8988T (cell line): ENCODE results near the gene GLI1.
"Not testable (repeated sequence)": the region's sequence is repeated elsewhere in the genome, so short reads cannot be mapped to it uniquely, and the experiment has no call there.

Experiments used
- DNase-seq: peaks from one replicate; pipeline ENCODE4 v3.0.0; 2011

GLI1 gene

DNA sequence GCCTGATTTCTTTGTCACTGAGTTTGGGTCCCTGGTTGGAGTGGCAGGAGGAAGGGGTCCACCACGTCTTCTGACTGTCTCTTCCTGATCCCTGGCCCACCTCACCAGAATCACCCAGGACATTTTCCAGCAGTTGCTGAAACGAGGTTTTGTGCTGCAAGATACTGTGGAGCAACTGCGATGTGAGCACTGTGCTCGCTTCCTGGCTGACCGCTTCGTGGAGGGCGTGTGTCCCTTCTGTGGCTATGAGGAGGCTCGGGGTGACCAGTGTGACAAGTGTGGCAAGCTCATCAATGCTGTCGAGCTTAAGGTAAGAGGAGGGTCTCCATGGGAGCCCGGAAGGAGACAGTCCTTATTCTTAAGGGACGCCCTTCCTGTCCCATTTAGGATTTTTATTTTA is 40.6 kb downstream of the GLI1 start:
- no peak for DNase-seq

DNA sequence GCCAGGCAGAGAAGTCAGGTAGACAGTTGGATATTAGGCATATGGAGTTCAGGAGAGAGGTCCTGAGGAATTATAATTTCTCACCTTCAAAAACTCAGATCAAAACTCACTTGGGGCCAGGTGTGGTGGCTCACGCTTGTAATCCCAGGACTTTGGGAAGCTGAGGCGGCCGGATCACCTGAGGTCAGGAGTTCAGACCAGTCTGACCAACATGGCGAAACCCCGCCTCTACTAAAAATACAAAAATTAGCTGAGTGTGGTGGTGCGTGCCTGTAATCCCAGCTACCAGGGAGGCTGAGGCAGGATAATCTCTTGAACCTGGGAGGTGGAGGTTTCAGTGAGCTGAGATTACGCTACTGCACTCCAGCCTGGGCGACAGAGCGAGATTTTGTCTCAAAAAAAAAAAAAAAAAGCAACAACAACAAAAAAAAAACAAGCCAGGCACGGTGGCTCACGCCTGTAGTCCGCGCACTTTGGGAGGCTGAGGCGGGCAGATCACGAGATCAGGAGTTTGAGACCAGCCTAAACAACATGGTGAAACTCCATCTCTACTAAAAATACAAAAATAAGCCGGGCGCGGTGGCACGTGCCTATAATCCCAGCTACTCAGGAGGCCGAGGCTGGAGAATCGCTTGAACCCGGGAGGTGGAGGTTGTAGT is 42.9 kb downstream of the GLI1 start:
- not testable (repeated sequence) for DNase-seq

DNA sequence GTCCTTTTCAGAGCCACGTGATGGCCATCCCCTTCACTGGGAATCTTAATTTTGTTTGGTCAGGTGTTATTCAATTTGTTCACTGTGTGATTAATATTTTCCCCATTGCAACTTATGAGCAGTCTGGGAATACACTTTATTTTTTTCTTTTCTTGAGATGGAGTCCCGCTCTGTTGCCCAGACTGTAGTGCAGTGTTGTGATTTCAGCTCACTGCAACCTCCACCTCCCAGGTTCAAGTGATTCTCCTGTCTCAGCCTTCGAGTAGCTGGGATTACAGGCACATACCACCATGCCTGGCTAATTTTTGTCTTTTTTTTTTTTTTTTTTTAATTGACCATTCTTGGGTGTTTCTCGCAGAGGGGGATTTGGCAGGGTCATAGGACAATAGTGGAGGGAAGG is 47.0 kb downstream of the GLI1 start:
- not testable (repeated sequence) for DNase-seq

DNA sequence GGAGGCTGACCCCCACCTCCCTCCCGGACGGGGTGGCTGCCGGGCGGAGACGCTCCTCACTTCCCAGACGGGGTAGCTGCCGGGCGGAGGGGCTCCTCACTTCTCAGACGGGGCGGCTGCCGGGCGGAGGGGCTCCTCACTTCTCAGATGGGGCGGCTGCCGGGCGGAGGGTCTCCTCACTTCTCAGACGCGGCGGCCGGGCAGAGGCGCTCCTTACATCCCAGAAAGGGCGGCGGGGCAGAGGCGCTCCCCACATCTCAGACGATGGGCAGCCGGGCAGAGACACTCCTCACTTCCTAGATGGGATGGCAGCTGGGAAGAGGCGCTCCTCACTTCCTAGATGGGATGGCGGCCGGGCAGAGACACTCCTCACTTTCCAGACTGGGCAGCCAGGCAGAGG is 48.2 kb downstream of the GLI1 start:
- not testable (repeated sequence) for DNase-seq

DNA sequence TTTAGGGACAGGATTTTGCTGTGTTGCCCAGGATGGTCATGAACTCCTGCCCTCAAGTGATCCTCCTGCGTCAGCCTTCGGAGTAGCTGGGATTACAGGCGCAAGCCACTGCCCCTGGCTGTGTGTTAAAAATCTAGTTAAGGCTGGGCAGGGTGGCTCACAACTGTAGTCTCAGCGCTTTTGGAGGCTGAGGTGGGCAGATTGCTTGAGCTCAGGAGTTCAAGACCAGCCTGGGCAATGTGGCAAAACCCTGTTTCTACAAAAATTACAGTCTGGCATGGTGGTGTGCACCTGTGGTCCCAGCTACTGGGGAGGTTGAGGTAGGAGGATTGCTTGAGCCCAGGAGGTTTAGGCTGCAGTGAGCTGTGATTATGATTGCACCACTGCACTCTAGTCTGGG is 51.6 kb downstream of the GLI1 start:
- no peak for DNase-seq

DNA sequence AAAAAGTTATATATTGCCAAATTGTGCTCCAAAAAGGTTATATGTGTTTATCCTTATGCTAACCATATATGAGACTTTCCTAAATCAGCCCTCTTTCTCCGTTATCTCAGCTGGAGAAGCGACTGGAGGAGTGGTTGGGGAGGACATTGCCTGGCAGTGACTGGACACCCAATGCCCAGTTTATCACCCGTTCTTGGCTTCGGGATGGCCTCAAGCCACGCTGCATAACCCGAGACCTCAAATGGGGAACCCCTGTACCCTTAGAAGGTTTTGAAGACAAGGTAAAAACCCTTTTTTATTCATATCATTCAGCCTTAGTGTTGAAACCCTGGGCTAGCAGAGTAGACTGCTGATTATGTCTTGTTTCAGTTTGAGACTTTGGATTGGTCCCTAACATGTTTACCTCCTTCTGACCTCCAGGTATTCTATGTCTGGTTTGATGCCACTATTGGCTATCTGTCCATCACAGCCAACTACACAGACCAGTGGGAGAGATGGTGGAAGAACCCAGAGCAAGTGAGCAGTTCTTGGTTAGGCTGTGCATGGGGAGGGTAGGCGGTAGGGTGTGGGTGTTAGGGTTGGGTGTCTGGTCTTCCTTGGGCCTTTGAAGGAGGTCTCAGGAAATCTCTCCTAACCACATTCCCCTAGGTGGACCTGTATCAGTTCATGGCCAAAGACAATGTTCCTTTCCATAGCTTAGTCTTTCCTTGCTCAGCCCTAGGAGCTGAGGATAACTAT is 52.2 kb downstream of the GLI1 start:
- DNase-seq = no peak

DNA sequence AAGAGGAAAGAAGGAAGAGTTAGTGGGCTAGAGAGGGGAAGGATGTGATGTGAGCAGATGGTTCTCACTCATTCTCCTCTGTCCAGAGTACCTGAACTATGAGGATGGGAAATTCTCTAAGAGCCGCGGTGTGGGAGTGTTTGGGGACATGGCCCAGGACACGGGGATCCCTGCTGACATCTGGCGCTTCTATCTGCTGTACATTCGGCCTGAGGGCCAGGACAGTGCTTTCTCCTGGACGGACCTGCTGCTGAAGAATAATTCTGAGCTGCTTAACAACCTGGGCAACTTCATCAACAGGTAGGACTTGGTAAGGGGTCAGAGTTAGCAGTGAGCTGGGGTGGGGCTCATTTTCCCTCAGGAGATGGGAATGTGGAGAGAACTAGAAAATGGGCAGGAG is 53.1 kb downstream of the GLI1 start:
- no peak for DNase-seq

DNA sequence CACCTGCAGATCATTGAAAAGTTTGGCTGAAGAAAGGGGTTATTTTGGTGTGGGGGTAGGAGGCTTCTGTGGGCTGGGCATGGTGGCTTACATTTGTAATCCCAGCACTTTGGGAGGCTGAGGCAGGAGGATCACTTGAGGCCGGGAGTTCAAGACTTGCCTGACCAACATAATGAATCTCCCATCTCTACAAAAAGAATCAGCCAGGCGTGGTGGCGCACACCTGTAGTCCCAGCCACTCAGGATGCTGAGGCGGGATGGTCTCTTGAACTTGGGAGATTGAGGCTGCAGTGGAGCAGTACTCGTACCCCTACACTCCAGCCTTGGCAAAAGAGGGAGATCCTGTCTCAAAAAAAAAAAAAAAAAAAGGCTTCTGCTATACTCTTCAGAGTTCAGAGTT is 53.7 kb downstream of the GLI1 start:
- no peak for DNase-seq

DNA sequence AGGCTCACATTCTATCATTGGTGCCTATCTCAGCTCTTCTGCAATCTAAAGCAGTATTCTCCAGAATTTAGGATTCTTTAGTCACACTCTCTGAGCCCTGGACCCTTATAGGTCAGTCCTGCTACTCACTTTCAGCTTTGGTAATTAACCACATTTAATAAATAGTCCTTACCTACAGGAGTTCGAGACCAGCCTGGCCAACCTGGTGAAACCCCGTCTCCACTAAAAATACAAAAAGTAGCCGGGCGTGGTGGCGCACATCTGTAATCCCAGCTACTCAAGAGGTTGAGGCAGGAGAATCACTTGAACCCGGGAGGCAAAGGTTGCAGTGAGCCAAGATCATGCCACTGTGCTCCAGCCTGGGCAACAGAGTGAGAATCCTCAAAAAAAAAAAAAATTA is 54.1 kb downstream of the GLI1 start:
- DNase-seq = not testable (repeated sequence)

DNA sequence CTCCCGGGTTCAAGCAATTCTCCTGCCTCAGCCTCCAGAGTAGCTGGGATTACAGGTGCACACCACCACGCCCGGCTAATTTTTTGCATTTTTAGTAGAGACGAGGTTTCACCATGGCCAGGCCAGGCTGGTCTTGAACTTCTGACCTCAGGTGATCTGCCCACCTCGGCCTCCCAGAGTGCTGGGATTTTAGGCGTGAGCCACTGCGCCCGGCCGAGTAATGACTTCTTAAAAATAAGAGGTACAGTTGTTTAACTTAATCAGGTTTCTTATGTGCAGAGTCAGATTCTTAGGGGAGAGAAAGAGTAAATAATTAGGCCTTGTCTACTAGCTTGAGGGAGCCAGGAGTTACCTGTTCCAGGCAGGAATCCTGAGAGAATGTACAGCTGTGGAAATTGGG is 54.7 kb downstream of the GLI1 start:
- not testable (repeated sequence) for DNase-seq

DNA sequence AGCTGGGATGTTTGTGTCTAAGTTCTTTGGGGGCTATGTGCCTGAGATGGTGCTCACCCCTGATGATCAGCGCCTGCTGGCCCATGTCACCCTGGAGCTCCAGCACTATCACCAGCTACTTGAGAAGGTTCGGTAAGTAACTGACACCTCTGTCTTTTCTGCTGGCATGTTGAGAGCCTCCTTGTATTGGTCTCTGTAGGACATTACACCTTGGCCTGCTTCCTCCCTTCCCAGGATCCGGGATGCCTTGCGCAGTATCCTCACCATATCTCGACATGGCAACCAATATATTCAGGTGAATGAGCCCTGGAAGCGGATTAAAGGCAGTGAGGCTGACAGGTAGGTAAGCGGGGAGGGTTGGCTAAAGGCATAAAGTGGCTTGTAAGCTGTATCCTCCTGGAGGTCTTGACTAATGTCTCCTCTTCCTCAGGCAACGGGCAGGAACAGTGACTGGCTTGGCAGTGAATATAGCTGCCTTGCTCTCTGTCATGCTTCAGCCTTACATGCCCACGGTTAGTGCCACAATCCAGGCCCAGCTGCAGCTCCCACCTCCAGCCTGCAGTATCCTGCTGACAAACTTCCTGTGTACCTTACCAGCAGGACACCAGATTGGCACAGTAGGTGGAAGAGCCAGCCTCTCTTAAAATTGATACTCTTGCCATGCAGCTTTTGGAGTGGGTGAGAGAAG is 55.3 kb downstream of the GLI1 start:
- no peak for DNase-seq

DNA sequence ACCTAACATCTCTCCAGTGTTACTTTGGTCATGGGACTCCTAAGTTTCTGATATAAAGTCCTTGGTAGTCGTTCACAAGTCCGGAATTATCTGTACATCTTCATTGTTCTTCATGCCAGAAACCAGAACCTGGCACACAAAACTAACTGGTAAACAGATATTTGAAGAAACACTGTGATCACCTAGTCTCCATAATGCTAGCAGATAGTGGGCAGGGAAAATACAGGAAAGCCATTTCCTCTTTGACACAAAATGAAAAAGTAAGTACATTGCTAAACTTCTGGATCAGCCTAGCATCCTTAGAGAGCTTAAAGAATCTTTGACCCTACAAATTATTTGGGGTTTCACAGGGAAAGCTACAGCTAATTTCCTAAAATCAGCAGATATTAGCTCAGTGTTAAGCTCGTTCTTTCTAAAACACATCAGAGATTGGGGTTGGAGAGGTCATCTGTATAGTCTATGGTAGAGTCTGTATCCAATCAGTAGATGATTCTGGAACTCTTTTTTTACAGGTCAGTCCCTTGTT is 55.9 kb downstream of the GLI1 start:
- DNase-seq = no peak

DNA sequence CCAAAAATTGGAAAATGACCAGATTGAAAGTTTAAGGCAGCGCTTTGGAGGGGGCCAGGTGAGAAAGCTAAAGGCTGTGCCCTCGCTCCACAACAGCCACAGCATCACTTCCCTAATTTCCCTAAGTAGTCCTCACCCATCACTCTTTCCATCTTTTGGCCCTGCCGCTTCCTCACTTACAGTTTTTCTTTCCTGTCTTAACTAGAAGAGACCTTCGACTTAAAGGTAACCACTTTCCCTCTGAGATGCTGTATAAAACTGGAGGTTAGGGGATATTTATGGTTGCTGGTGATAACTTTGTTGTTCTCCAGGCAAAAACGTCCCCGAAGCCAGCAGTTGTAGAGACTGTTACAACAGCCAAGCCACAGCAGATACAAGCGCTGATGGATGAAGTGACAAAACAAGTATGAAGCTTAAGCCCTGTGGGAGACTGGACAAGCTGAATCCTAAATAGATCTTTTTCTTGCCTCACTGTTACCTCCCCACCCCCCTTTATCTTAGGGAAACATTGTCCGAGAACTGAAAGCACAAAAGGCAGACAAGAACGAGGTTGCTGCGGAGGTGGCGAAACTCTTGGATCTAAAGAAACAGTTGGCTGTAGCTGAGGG is 56.5 kb downstream of the GLI1 start:
- no peak for DNase-seq

DNA sequence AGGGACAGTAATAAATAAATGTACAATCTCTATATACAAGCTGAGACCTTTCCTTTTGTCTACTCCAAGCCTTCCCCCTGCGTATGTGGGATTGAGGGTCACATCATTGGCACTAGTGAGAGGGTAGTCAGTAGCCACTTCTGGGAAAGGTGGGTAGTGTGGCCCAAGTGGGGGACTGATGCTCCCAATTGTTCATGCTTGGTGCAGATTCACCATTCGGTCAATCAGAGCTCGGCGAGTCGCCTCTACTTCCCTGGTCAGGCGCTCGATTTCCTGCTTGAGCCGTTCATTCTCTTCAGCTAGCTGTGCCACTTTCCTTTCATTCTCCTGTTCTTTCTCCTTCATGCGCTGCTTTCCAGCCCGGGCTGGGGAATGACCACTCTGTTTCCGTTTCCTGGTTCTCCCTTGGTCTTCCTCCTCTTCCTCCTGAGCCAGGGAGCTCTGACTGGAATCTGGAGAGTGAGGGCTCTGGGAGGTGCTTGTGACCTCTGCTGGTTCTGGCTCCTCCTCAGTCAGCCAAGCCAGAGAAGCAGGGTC is 57.1 kb downstream of the GLI1 start:
- no peak for DNase-seq

DNA sequence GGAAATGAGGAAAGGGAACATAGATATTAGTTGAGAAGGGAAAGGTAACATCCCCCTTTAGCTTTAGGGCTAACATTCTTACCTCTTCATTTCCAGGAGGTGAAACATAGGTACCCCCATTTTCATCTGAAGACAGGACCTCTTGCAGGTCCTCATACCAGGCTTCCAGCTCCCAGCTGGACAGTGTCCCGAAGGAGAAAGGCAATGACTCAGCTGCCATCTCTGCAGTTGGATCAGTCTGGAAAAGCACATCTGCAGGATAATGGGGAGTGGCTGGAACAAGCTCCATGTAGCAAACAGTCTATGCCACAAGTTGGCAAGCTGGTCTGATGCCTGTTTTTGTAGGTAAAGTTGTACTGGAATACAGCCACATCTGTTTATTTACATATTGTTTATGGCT is 57.6 kb downstream of the GLI1 start:
- DNase-seq = no peak

DNA sequence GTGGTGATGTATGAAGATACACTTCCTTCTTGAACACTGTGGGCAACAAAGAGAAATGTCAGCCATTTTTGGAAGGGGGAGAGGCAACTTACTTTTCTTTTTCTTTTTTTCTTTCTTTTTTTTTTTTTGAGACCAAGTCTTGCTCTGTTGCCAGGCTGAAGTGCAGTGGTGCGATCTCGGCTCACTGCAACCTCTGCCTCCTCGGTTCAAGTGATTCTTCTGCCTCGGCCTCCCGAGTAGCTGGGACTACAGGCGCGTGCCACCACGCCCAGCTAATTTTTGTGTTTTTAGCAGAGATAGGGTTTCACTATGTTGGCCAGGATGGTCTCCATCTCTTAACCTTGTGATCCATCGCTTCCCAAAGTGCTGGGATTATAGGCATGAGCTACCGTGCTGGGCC is 58.1 kb downstream of the GLI1 start:
- DNase-seq = not testable (repeated sequence)

DNA sequence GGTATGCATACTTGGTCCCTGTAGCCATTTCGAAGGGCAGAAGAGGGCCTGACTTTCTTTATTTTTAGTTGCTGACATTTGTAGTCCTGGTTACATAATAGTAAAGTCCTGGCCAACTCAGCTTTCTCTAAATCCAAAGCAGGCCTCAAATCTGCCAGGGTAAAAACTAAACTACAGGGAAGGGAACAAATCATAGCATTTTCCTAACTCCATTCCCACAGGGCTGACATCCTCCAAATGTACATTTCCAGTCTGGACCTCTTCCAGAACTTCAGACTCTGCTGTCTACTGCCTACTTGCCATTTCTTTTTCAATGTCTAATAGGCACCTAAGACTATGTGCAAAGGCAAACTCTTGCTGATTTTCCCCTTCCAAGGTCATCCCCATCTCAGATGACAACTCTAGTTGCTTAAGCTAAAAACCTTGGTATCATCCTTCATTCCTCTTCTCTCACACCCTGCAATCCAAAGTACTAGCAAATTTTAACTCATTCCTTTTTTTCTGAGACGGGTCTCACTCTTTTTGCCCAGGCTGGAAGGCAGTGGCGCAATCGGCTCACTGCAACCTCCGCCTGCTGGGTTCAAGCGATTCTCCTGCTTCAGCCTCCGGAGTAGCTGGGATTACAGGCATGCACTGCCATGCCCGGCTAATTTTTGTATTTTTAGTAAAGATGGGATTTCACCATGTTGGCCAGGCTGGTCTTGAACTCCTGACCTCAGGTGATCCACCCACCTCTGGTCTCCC is 58.8 kb downstream of the GLI1 start:
- DNase-seq = no peak

DNA sequence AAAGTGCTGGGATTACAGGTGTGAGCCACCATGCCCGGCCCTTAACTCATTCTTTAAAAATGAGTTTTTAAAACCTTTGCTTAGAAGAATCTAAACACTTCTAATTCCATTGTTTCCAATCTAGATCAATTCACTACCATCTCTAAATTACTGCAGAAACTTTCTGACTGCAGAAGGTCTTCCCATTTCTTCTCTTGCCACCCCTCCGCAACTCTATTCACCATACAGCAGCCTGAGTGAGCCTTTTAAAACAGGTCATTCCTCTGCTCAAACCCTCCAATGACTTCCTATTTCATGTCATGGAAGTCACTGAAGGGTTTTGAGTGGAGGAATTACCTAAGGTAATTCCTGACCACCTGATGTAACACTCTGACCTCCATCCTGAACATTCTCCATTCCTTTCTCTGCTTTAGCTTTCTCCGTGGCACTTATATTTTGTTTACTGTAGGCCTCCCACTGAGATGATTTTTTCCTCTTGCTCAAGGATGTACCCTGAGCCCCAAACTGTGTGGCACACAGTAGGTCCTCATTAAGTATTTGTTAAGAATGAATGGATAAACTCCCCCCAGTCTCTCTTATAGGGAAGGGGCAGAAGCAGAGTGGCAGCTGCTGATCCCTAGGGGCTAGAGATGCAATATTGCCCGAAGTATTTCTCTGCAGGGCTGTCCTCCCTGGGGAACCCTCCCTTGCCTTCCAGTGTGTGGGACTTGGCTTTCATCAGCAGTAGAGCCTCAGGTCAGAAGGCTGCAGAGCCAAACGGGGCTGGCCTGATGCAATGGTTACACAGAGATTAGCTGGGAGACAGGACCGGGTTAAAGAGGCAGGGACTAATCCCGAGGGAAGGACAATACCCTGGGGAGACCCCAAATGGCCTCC is 59.6 kb downstream of the GLI1 start:
- DNase-seq = no peak

DNA sequence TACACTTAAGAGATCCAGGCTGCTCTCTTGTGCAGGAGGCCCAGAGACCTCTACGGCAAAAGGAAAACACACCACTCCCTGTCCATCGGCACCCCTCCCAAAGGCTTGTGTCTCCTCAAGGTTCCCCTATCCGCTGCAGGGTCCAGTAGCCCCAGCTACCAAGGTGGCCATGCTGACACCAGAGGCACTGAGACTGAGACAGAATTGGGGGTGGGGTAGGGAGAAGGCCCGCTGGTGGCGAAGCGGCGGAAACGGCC is 60.1 kb downstream of the GLI1 start:
- DNase-seq = no peak

DNA sequence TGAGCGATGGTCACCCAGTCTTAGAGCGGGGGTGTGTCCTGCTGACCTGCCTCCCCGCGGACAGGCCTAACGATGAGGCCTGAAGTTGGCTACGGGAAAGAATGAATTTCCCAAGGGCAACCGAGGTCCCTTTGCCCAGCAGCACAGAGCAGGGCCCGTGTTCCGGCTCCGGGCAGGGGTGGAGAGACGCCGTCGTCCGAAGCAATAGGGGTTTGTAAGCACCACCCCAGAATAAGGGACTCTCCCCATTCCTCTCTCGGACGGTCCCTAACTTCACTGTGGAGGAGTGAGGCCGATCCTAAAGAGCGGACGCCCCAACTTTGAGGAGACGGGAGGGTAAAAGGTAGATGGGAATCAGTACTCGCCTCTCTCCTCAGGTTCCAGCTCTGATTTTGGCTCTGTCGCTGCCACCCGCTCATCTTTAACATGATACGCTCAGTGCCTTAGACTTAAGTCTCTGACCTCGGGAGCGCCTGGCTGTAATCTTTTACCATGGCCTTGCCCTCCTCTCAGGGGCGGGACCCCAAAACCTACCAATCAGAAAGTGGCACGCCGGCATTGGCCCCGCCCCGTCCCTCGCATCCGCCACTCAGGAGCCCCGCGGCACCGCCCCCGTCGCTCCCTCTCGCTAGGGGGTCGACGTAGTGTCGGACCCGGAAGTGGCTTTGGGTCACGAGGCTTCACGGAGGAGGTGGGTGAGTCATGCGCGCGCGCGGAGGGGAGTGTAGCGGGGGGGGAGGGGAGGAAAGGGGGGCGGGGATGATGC is 60.7 kb downstream of the GLI1 start, which contains the start of gene DDIT3:
Gene DDIT3 (minus strand): TSS at position 462 of the 766 bp plus-strand sequence. CDS start 3,108 bp downstream, outside the sequence.
- peak; percentile 81 for DNase-seq

DNA sequence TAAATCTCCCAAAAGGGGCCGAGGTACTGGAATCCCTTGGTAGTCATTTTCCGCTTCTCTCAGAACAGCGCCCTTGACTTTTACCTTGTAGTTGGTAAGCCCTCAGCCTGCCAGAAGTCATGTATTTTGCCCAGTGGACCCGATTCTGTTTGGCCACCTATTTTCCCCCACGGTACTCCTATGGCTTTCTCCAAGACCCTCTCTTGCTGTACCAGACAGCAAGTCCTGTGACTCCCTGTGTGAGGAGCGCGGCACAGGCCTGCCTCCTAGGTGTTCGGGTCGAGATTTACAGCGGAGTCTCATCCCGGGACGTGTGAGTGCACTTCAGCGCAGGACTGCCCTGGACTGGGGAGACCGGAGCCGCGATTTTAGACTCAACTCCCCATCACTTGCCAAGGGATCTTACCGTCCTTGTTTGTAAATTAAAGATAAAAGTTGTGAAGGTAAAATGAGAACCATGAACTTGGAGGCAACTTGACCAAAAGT is 62.0 kb downstream of the GLI1 start:
- no peak for DNase-seq
